ENCODE data around the gene CDV3.
"Not testable (repeated sequence)": the region's sequence is repeated elsewhere in the genome, so short reads cannot be mapped to it uniquely, and the experiment has no call there.

Gene CDV3

GRCh38 chr3:133535971-133536881 lies 37.3 kb upstream of the CDV3 start:
- TF ChIP-seq CTCF (conservative IDR thresholded peaks at IDR 0.05) = no peak
- H3K27ac ChIP-seq = peak overlapping the region; percentile 75

GRCh38 chr3:133537131-133537530 lies 36.4 kb upstream of the CDV3 start:
- H3K27ac ChIP-seq = peak overlapping the region; percentile 75; the same call in 1 of the 2 replicates

- no peak for TF ChIP-seq CTCF (conservative IDR thresholded peaks at IDR 0.05)
- H3K27ac ChIP-seq = no peak overlapping the region
Measured at GRCh38 chr3:133538154-133538553, 35.3 kb upstream of the CDV3 start.

- TF ChIP-seq CTCF (conservative IDR thresholded peaks at IDR 0.05) = no peak
- H3K27ac ChIP-seq = no peak overlapping the region
Measured at GRCh38 chr3:133540896-133541674, 32.4 kb upstream of the CDV3 start.

- no peak overlapping the region for H3K27ac ChIP-seq
- TF ChIP-seq CTCF (conservative IDR thresholded peaks at IDR 0.05) = no peak
Measured at GRCh38 chr3:133542871-133543270, 30.6 kb upstream of the CDV3 start.

- H3K27ac ChIP-seq = not testable (repeated sequence)
Measured at GRCh38 chr3:133544983-133545382, 28.5 kb upstream of the CDV3 start.

GRCh38 chr3:133547432-133548041 lies 25.9 kb upstream of the CDV3 start:
- TF ChIP-seq CTCF (conservative IDR thresholded peaks at IDR 0.05) = no peak

GRCh38 chr3:133548090-133548489 lies 25.4 kb upstream of the CDV3 start:
- TF ChIP-seq CTCF (conservative IDR thresholded peaks at IDR 0.05) = no peak
- H3K27ac ChIP-seq = no peak overlapping the region

More at GRCh38 chr3:133547432-133548041, 25.9 kb upstream of the CDV3 start:
- H3K27ac ChIP-seq = no peak overlapping the region

Data from VCaP (cell line).